Neural crest cell (in vitro differentiated cells): ENCODE measurements around the gene ARL15. TPM values are rescaled to one million over a fixed set of nuclear protein-coding genes. Genes with fewer than 3 reads are reported as not detected.

ENCODE experiments used
- DNase-seq: peaks from one replicate; pipeline ENCODE4 v3.0.0; 2021; ENCODE audit warnings: low read depth, mixed read lengths, low spot score
- H3K27ac Mint-ChIP-seq: one replicate; pipeline ENCODE4 v1.8.0; 2021; ENCODE audit warnings: mild to moderate bottlenecking, mixed read lengths; ENCODE audit not compliant: unreplicated experiment
- H3K27me3 Mint-ChIP-seq: 2 replicates; pipeline ENCODE4 v1.8.0; 2021; ENCODE audit warnings: low read depth, mild to moderate bottlenecking, mixed read lengths
- H3K36me3 Mint-ChIP-seq: 2 replicates; pipeline ENCODE4 v1.8.0; 2021; ENCODE audit warnings: low read depth, mild to moderate bottlenecking, mixed read lengths
- H3K4me1 Mint-ChIP-seq: 2 replicates; pipeline ENCODE4 v1.8.0; 2021; ENCODE audit warnings: mixed read lengths
- H3K4me3 Mint-ChIP-seq: one replicate; pipeline ENCODE4 v1.8.0; 2021; ENCODE audit warnings: mild to moderate bottlenecking, mixed read lengths
- H3K9me3 Mint-ChIP-seq: 2 replicates; pipeline ENCODE4 v1.8.0; 2021; ENCODE audit warnings: mixed read lengths
- CTCF ChIP-seq: fragments of 200-600 bp; sonication (generic); conservative IDR thresholded peaks from 2 replicates; pipeline ENCODE4 v1.5.0; 2021; ENCODE audit warnings: antibody characterized with exemption, mild to moderate bottlenecking
- total RNA-seq: library from RNA; stranded (reverse); gene quantifications from 2 replicates; pipeline ENCODE4 v1.2.1, GENCODE V29; 2021

The ARL15 gene
- total RNA-seq, 1 donor from 2014 or later = 18.4 TPM

- H3K9me3 Mint-ChIP-seq = no peaks in the 10 kb centered on the region
- no peak for TF ChIP-seq CTCF
- no peaks in the 10 kb centered on the region for H3K36me3 Mint-ChIP-seq
- no peak overlapping the region for H3K4me3 Mint-ChIP-seq
- DNase-seq = no peak
- no peaks in the 10 kb centered on the region for H3K27me3 Mint-ChIP-seq
- H3K4me1 Mint-ChIP-seq = no peaks in the 10 kb centered on the region
- H3K27ac Mint-ChIP-seq = no peak overlapping the region
Observed at GRCh38 chr5:53923961-53924360, 386.4 kb downstream of the ARL15 start.

- Mint-ChIP-seq H3K9me3 (no peaks in the 10 kb centered on the region), H3K4me1 (no peaks in the 10 kb centered on the region), H3K27me3 (no peaks in the 10 kb centered on the region), H3K36me3 (no peaks in the 10 kb centered on the region), H3K4me3 (no peak overlapping the region), H3K27ac (no peak overlapping the region)
- TF ChIP-seq CTCF = no peak
- no peak for DNase-seq
Observed at GRCh38 chr5:53922508-53923498, 387.6 kb downstream of the ARL15 start.

- H3K36me3 Mint-ChIP-seq = no peaks in the 10 kb centered on the region
- TF ChIP-seq CTCF = no peak
- DNase-seq = no peak
- H3K4me3 Mint-ChIP-seq = no peak overlapping the region
- H3K9me3 Mint-ChIP-seq = no peaks in the 10 kb centered on the region
- no peaks in the 10 kb centered on the region for H3K27me3 Mint-ChIP-seq
- H3K4me1 Mint-ChIP-seq = no peaks in the 10 kb centered on the region
- no peak overlapping the region for H3K27ac Mint-ChIP-seq
Observed at GRCh38 chr5:53917826-53918225, 392.5 kb downstream of the ARL15 start.

GRCh38 chr5:53917095-53917494 lies 393.3 kb downstream of the ARL15 start:
- no peak overlapping the region for H3K27ac Mint-ChIP-seq
- TF ChIP-seq CTCF = peak; percentile 31

GRCh38 chr5:53915120-53915519 lies 395.3 kb downstream of the ARL15 start:
- TF ChIP-seq CTCF = no peak
- H3K9me3 Mint-ChIP-seq = peaks cover 2% of the 10 kb centered on the region
- H3K27me3 Mint-ChIP-seq = no peaks in the 10 kb centered on the region
- H3K4me1 Mint-ChIP-seq = no peaks in the 10 kb centered on the region
- H3K36me3 Mint-ChIP-seq = peaks cover 2% of the 10 kb centered on the region
- no peak overlapping the region for H3K4me3 Mint-ChIP-seq
- no peak overlapping the region for H3K27ac Mint-ChIP-seq
- DNase-seq = no peak

More at GRCh38 chr5:53917095-53917494, 393.3 kb downstream of the ARL15 start:
- no peak overlapping the region for H3K4me3 Mint-ChIP-seq
- peaks cover 2% of the 10 kb centered on the region for H3K36me3 Mint-ChIP-seq
- H3K27me3 Mint-ChIP-seq = no peaks in the 10 kb centered on the region
- H3K4me1 Mint-ChIP-seq = no peaks in the 10 kb centered on the region
- no peak for DNase-seq
- H3K9me3 Mint-ChIP-seq = no peaks in the 10 kb centered on the region
